HuH-7.5 (cell line): ENCODE results near the gene RANBP17.
"Not testable (repeated sequence)": the region's sequence is repeated elsewhere in the genome, so short reads cannot be mapped to it uniquely, and the experiment has no call there.

Experiments
- DNase-seq: peaks from one replicate; pipeline ENCODE4 v3.0.0; 2011; ENCODE audit warnings: low spot score

RANBP17 gene

DNA sequence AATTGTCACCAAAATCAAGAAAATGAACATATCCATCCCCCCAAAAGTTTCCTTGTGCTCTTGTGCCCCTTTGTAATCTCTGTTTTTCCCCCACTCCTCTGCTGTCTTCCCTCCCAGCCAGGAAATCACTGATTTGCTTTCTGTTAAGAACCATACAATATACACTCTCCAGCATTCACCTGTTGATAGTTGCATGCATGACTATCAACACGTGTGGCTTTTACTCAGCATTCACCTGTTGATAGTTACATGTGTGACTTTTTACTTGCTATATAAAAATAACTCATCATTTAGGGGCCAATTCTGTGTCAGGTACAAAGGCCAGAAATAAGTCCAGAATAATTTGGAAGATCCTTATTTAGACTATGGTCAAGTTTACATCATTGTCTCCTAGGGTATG lies 6.0 kb downstream of the RANBP17 start:
- DNase-seq = no peak

- DNase-seq = not testable (repeated sequence)
Observed at GRCh38 chr5:170870390-170870789, 8.6 kb downstream of the RANBP17 start.

GRCh38 chr5:170874017-170874416 lies 12.2 kb downstream of the RANBP17 start:
- no peak for DNase-seq

DNA sequence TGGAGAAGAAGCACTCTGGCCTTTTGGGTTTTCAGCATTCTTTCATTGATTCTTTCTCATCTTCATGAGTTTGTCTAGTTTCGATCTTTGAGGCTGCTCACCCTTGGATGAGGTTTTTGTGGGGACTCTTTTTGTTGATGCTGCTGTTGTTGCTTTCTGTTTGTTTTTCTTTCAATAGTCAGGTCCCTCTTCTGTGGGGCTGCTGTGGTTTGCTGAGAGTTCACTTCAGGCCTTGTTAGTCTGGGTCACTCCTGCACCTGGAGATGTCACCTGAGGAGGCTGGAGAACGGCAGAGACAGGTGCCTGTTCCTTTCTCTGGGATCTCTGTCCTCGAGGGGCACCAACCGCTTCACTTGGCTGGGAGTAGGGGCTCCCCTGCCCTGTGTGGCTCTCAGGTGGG lies 14.0 kb downstream of the RANBP17 start:
- no peak for DNase-seq

DNA sequence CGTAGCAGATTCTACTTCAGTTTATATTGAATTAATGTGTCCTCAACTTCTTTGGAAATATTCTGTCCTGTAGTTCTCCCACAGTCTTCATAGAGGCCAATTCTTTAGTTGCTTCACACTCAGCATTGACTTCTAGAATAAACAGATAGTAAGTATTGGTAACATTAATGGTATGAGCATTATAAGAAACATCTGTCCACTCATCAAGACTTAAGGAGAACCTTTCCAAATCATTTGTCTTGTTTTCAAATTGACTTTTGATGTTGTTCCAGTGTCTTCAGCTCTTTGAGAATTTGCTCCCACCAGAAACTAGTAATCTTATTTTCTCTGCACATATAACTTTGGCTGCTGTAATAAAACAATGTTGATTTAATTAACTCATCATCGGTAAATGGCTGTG lies 18.3 kb downstream of the RANBP17 start:
- DNase-seq = no peak

DNA sequence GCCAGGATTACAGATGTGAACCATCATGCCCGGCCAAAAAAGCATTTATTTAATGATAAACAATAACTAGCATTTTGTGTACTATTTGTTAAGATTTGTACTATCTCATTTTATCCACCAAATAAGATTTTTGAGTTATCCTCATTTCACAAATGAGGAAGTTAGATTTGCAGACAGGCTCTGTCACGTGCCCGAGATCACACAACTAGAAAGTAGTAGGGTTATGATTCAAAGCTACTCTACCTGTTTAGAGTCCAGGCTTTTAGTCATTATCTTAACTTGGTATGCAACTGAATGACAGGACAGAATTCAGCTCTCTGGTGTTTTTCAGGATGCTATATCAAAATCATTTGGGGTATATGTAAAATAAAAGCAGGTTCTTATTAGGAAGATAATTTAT lies 20.5 kb downstream of the RANBP17 start:
- no peak for DNase-seq

- DNase-seq = no peak
Observed at GRCh38 chr5:170885256-170885655, 23.4 kb downstream of the RANBP17 start.

DNA sequence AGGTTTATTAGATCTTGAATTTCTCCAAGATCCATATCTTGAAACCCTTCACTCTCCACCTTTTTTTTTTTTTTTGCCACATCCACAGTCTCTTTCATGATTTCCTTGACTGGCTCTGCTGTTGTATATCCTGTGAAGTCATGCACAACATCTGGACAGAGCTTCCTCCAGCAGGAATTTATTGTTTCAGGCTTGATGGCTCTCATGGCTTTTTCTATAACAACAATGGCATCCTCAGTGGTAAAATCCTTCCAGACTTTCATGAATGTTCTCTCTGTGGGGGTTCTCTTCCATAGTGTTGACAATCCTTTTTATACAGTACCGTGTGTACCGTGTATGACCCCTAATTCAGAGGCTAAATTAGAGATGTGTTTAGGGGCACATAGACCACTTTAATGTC lies 24.0 kb downstream of the RANBP17 start:
- no peak for DNase-seq

DNA sequence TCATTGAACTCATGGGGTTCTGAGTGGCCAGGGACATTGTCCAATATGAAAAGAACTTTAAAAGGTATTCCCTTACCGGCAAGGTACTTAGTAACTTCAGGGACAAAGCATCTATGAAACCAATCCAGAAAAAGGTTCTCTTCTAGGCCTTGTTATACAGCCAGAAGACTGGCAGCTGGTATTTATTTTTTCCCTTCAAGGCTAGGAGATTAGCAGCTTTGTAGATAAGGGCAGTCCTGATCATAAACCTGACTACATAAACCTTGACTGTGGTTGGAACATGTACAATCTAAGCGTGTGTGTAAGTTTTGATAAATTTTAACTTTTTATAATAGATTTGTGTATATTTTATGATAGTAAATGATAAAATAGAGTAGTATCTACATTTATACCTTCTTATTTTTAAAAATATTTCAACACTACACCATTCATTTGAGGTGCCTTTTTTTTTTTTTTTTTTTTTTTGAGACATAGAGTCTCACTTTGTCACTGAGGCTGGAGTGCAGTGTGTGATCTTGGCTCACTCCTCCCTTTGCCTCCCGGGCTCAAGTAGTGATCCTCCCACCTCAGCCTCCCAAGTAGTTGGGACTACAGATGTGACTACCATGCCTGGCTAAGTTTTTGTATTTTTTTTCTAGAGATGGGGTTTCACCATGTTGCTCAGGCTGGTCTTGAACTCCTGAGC lies 24.5 kb downstream of the RANBP17 start:
- no peak for DNase-seq

- no peak for DNase-seq
Observed at GRCh38 chr5:170892196-170892595, 30.4 kb downstream of the RANBP17 start.

DNA sequence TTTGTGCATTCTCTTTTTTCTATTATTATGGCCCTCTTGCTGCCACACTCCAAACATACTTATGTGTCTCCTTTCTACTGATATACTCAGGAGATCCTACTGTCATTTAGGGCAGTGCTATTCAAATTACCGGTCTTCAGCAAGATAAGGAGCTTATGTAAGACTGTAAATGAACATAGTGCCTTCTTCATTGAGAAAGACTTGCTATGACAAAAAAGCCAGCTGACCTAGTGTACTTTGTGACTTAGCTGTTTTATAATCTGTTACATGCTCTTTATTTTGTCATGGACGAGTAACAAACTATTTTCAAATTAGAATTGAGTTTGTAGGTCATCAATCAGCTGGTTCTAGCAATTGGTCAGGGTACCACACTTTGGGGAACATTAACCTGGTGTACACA lies 32.8 kb downstream of the RANBP17 start:
- no peak for DNase-seq

DNA sequence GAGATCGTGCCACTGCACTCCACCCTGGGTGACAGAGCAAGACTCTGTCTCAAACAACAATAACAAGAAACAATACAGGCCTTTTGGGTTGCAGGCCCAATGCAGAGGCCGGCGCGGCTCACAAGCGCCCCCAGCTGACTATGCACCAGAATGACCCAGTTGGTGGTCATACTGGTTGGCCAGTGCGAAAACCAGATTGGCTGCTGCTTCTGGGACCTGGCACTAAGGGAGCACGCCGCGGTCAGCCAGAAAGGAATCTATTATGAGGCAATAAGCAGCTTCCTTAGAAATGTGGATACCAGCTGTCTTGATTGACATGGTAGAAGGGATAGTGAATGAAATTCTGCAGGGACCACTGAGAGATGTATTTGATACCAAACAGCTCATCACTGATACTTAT lies 35.0 kb downstream of the RANBP17 start:
- DNase-seq = no peak

- DNase-seq = no peak
Observed at GRCh38 chr5:170903075-170903474, 41.3 kb downstream of the RANBP17 start.

GRCh38 chr5:170907758-170908157 lies 45.9 kb downstream of the RANBP17 start:
- no peak for DNase-seq

DNA sequence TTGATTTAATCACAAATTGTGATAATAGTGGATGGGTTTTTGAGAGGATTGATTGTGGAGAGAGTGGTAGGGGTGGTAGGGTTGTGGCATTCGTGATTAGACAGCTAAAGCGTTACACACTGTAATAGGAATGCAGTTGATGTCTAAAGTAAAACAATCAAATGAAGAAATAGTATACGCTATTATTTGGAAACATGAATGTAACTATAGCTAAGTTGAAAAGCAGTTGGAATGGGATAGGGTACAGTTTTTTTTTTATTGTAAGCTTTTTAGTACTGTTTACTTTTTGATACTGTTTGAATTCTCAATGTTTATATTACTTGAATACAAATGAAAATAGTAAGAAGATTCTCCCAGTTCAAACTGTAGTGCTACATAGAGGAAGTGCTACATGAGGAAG lies 51.8 kb downstream of the RANBP17 start:
- DNase-seq = no peak

GRCh38 chr5:170917113-170917512 lies 55.3 kb downstream of the RANBP17 start:
- DNase-seq = no peak

DNA sequence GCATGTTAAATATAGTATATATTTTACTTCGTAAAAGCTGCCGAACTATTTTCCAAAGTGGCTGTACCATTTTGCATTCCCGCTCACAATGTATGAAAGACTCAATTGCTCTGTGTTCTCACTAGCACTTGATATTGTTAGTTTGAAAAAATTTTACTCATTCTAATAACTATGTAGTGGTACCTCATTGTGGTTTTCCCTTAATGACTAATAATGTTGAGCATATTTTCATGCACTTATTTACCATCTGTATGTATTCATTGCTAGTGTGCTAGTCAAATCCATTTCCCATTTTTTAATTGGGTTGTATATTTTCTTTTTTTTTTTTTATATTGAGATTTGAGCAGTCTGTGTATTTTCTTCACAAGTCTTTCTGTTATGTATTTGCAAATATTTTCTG lies 58.4 kb downstream of the RANBP17 start:
- DNase-seq = no peak

DNA sequence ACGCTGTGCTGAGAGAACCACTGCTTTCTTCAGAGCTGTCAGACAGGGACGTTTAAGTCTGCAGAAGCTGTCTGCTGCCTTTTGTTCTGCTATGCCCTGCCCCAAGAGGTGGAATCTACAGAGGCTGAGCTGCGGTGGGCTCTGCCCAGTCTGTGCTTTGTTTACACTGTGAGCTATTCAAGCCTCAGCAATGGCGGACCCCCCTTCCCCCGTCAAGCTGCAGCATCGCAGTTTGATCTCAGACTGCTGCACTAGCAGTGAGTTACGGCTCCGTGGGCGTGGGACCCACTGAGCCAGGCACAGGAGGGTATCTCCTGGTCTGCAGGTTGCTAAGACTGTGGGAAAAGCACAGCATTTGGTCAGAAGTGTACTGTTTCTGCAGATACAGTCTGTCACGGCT lies 60.5 kb downstream of the RANBP17 start:
- DNase-seq = not testable (repeated sequence)

DNA sequence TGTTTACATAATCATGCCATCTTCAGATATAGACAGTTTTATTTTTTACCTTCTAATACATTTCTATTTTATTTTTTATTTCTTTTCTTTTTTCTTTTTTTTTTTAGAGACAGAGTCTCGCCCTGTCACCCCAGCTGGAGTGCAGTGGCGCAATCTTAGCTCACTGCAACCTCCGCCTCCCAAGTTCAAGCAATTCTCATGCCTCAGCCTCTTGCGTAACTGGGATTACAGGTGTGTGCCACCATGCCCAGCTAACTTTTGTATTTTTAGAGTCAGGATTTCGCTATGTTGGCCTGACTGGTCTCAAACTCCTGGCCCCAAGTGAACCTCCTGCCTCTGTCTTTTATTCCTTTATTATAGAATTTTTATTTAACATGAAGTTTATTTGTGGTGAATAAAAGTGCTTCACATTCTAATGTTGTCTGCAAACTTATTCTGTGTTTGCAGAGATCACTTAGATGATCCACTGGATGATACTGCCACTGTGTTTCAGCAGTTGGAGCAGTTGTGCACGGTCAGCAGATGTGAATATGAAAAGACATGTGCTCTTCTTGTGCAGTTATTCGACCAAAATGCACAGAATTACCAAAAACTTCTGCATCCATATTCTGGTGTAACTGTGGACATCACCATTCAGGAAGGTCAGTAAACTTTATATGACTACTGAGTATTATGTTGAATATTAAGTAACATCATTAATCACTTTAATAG lies 62.2 kb downstream of the RANBP17 start:
- no peak for DNase-seq

- not testable (repeated sequence) for DNase-seq
Observed at GRCh38 chr5:170935534-170936218, 73.9 kb downstream of the RANBP17 start.

DNA sequence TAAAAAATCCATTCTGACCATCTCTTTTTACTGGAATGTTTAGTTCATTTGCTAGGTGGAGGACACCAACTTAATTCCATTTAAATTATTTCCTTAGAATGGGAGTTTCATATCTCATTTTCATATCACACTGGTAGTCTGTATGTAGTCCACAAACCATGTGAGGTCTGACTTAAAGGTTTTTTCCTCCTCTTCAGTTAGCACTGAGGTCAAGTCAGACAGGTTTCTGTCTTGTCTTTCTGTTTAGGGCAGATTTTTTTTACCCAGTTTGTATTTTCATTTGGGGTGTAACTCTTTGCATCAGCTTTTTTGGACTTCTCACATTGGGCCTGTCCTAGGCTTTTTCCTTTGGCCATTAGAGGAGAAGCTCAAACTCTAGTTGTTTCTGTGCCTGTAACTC lies 75.3 kb downstream of the RANBP17 start:
- DNase-seq = no peak

DNA sequence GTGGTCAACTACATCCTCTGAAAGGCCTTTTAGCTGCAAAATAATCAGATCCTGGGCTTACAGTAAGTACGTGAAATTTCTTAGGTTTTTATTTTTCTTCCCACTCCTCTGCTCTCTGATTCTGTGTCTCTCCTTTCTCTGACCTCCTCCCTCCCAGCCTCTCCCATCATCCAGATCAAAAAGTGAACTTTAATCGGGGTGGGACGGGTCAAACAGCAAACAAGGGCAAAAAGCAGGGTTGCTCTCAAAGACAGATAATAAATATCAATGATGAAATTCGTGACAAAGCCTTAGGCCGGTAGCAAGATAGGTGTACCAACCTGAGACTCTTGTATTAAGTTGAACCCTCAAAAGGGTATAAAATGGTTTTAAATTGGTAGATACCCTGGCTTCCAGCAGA lies 76.1 kb downstream of the RANBP17 start:
- DNase-seq = no peak

DNA sequence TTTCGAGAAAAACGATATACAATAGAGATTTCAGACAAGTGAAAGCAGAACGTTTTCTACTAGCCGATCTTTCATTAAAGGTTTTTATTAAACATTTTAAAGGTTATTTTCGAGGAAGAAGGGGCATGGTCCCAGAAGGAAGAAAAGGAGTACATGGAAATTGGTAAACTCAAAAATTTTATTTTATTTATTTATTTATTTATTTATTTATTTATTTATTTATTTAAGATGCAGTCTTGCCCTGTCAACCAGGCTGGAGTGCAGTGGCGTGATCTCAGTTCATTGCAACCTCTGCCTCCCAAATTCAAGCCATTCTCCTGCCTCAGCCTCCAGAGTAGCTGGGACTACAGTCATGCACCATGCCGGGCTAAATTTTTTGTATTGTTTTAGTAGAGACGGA lies 77.4 kb downstream of the RANBP17 start:
- no peak for DNase-seq
